K562 (cell line): ENCODE results near the gene DNAJC1. TPM values are rescaled to one million over a fixed set of nuclear protein-coding genes. Genes with fewer than 3 reads are reported as not detected.
A peak's percentile ranks its signal among the peaks of the same experiment; 100 is the strongest.

Source experiments
- ARID2 ChIP-seq: fragments of 450-650 bp; IDR thresholded peaks from 2 replicates; pipeline ENCODE4 v1.6.1; 2017; ENCODE audit warnings: antibody characterized with exemption, mild to moderate bottlenecking
- CEBPB ChIP-seq: fragments of 450-650 bp; IDR thresholded peaks from 2 replicates; pipeline ENCODE4 v1.6.1; 2016; ENCODE audit warnings: missing genetic modification characterization, missing compliant biosample characterization
- COPS2 ChIP-seq: fragments of 450-650 bp; conservative IDR thresholded peaks from 2 replicates; pipeline ENCODE4 v1.6.1; 2016; ENCODE audit warnings: mild to moderate bottlenecking, moderate library complexity
- CTCF ChIP-seq, 3 experiments: IDR thresholded peaks in 2 of 3; conservative IDR thresholded peaks in 1 of 3; 2 replicates each; pipeline ENCODE4 v1.5.1; 2011 to 2012; ENCODE audit warnings: low read length in 3 of 3, mild to moderate bottlenecking in 3 of 3, control low read depth in 2 of 3, improper control_type of control experiment in 1 of 3, inconsistent platforms in 1 of 3, low read depth in 1 of 3, mixed read lengths in 1 of 3, moderate library complexity in 1 of 3; ENCODE audit not compliant: insufficient read depth in 2 of 3
- E2F8 ChIP-seq: fragments of 450-650 bp; IDR thresholded peaks from 2 replicates; pipeline ENCODE4 v1.7.1; 2018; ENCODE audit warnings: mild to moderate bottlenecking, low read depth; ENCODE audit not compliant: partially characterized antibody
- FOS ChIP-seq: IDR thresholded peaks from 3 replicates; pipeline ENCODE4 v1.6.1; 2011; ENCODE audit not compliant: insufficient read length; ENCODE audit errors: extremely low read depth
- HDAC3 ChIP-seq: fragments of 450-650 bp; IDR thresholded peaks from 2 replicates; pipeline ENCODE4 v1.6.1; 2018; ENCODE audit warnings: borderline replicate concordance, mild to moderate bottlenecking, moderate library complexity; ENCODE audit not compliant: partially characterized antibody
- MTA3 ChIP-seq: fragments of 450-650 bp; formaldehyde crosslinking; IDR thresholded peaks from 2 replicates; pipeline ENCODE4 v1.6.1; 2017; ENCODE audit warnings: mild to moderate bottlenecking, borderline replicate concordance
- NFYB ChIP-seq: IDR thresholded peaks from 2 replicates; pipeline ENCODE4 v1.6.1; 2011; ENCODE audit warnings: mild to moderate bottlenecking, moderate library complexity; ENCODE audit not compliant: insufficient read length; ENCODE audit errors: extremely low read depth
- RAD21 ChIP-seq, 2 experiments: fragments of 250-450 bp in 1 of 2; fragments of 450-650 bp in 1 of 2; sonication (Bioruptor Pico) in 1 of 2; formaldehyde crosslinking in 1 of 2; IDR thresholded peaks in 1 of 2; conservative IDR thresholded peaks in 1 of 2; 2 replicates each; pipeline versions ENCODE4 v1.4.0 to v1.8.0; 2020 to 2022; ENCODE audit warnings: mild to moderate bottlenecking in 2 of 2, moderate library complexity in 1 of 2
- RFX1 ChIP-seq: fragments of 450-650 bp; IDR thresholded peaks from 2 replicates; pipeline ENCODE4 v1.6.1; 2016; ENCODE audit warnings: mild to moderate bottlenecking, moderate library complexity
- SRSF9 ChIP-seq: fragments of 200-400 bp; formaldehyde crosslinking; IDR thresholded peaks from 2 replicates; pipeline ENCODE4 v1.6.1; 2017; ENCODE audit warnings: low read depth, low read length, borderline replicate concordance
- TEAD4 ChIP-seq, 2 experiments: sonication (generic) in 1 of 2; formaldehyde crosslinking in 1 of 2; IDR thresholded peaks; 2 replicates each; pipeline versions ENCODE4 v1.6.1 to v1.8.0; 2012 to 2022; ENCODE audit warnings: borderline replicate concordance in 1 of 2, inconsistent platforms in 1 of 2, low read length in 1 of 2, mild to moderate bottlenecking in 1 of 2, missing genetic modification reagents in 1 of 2
- TFAM ChIP-seq: fragments of 250-450 bp; sonication (Bioruptor Pico); conservative IDR thresholded peaks from 2 replicates; pipeline ENCODE4 v1.5.0; 2021; ENCODE audit warnings: mild to moderate bottlenecking, moderate library complexity
- THRA ChIP-seq: fragments of 450-650 bp; IDR thresholded peaks from 2 replicates; pipeline ENCODE4 v1.6.1; 2017; ENCODE audit warnings: mild to moderate bottlenecking, moderate library complexity
- XRCC3 ChIP-seq: fragments of 450-650 bp; IDR thresholded peaks from 2 replicates; pipeline ENCODE4 v1.6.1; 2017; ENCODE audit warnings: mild to moderate bottlenecking, moderate library complexity
- ZNF175 ChIP-seq: fragments of 200-800 bp; sonication (Bioruptor generic); IDR thresholded peaks from 2 replicates; pipeline ENCODE4 v1.6.1; 2016; ENCODE audit warnings: low read depth, mild to moderate bottlenecking, missing genetic modification characterization, missing compliant biosample characterization
- ZNF431 ChIP-seq: sonication (generic); formaldehyde crosslinking; IDR thresholded peaks from 2 replicates; pipeline ENCODE4 v1.8.0; 2022; ENCODE audit warnings: mild to moderate bottlenecking, missing genetic modification reagents
- polyA plus RNA-seq, 8 experiments: library from polyadenylated mRNA; depleted of rRNA in 4 of 8; stranded (reverse) in 5 of 8; unstranded in 3 of 8; fragments of >200 nt; fragmentation: Nextera tagmentation in 2 of 8; fragmentation: Illumina TruSeq in 1 of 8; extraction: Ambion mirVana in 2 of 8; extraction: Trizol in 1 of 8; gene quantifications; 2 replicates each; pipeline versions ENCODE4 v1.2.1 to v1.2.3, GENCODE V29; 2011 to 2014; ENCODE audit warnings: inconsistent platforms in 1 of 8, missing spikeins in 1 of 8
- total RNA-seq, 7 experiments: library from RNA; depleted of rRNA in 6 of 7; stranded (reverse); fragments of >200 nt in 6 of 7; fragmentation: Illumina TruSeq in 2 of 7; extraction: Trizol in 2 of 7; gene quantifications; 2 replicates each; pipeline versions ENCODE4 v1.2.1 to v1.2.3, GENCODE V29; 2011 to 2021; ENCODE audit warnings: low replicate concordance in 1 of 7
- TF ChIP-seq, protein P1 (sequence below): fragments of 200-400 bp; formaldehyde crosslinking; IDR thresholded peaks from 2 replicates; pipeline ENCODE4 v1.6.1; 2017; ENCODE audit warnings: mild to moderate bottlenecking, low read depth, low read length, moderate library complexity

DNAJC1 gene
- total and polyA plus RNA-seq, 9 of the 15 experiments (the other 6 are each of a cell fraction or from before 2014, with no cell fraction given) = 5.4 to 77.6 (median 40.3) TPM

- TF ChIP-seq SRSF9 (no peak), HDAC3 (no peak), TEAD4 (IDR thresholded peaks at IDR 0.05; ENCODE audit: low read length) (no peak), TEAD4 (CRISPR knock-in tag; IDR thresholded peaks at IDR 0.05; ENCODE audit: borderline replicate concordance) (no peak), FOS (no peak), NFYB (no peak), CTCF (IDR thresholded peaks at IDR 0.05 in 2 of 3, conservative IDR thresholded peaks at IDR 0.05 in 1 of 3; ENCODE audit: insufficient read depth in 2 of 3, low read depth in 1 of 3, low read length in 3 of 3) (peak in 2 of 3 experiments; percentile 23 to 66; a peak in 2 of 6 replicates), CEBPB (tag) (no peak), E2F8 (no peak), COPS2 (no peak), TFAM (CRISPR knock-in tag) (no peak), ARID2 (no peak), ZNF175 (no peak), RAD21 (CRISPR knock-in tag; conservative IDR thresholded peaks at IDR 0.05 in 1 of 2, IDR thresholded peaks at IDR 0.05 in 1 of 2) (peak; percentile 36 to 57; a peak in 3 of 4 replicates), RFX1 (0 out of 2 replicates have a peak, but pooled peaks have one; percentile 6), THRA (no peak), XRCC3 (no peak), MTA3 (no peak), ZNF431 (no peak)
- TF ChIP-seq, protein P1, sequence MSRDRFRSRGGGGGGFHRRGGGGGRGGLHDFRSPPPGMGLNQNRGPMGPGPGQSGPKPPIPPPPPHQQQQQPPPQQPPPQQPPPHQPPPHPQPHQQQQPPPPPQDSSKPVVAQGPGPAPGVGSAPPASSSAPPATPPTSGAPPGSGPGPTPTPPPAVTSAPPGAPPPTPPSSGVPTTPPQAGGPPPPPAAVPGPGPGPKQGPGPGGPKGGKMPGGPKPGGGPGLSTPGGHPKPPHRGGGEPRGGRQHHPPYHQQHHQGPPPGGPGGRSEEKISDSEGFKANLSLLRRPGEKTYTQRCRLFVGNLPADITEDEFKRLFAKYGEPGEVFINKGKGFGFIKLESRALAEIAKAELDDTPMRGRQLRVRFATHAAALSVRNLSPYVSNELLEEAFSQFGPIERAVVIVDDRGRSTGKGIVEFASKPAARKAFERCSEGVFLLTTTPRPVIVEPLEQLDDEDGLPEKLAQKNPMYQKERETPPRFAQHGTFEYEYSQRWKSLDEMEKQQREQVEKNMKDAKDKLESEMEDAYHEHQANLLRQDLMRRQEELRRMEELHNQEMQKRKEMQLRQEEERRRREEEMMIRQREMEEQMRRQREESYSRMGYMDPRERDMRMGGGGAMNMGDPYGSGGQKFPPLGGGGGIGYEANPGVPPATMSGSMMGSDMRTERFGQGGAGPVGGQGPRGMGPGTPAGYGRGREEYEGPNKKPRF = no peak
These were observed 49.9 kb downstream of the DNAJC1 start (continued) for GRCh38 chr10:21953585-21954057.
